ENCODE data around the gene SARDH.
"Not testable (repeated sequence)": the region's sequence is repeated elsewhere in the genome, so short reads cannot be mapped to it uniquely, and the experiment has no call there.

SARDH gene

DNA sequence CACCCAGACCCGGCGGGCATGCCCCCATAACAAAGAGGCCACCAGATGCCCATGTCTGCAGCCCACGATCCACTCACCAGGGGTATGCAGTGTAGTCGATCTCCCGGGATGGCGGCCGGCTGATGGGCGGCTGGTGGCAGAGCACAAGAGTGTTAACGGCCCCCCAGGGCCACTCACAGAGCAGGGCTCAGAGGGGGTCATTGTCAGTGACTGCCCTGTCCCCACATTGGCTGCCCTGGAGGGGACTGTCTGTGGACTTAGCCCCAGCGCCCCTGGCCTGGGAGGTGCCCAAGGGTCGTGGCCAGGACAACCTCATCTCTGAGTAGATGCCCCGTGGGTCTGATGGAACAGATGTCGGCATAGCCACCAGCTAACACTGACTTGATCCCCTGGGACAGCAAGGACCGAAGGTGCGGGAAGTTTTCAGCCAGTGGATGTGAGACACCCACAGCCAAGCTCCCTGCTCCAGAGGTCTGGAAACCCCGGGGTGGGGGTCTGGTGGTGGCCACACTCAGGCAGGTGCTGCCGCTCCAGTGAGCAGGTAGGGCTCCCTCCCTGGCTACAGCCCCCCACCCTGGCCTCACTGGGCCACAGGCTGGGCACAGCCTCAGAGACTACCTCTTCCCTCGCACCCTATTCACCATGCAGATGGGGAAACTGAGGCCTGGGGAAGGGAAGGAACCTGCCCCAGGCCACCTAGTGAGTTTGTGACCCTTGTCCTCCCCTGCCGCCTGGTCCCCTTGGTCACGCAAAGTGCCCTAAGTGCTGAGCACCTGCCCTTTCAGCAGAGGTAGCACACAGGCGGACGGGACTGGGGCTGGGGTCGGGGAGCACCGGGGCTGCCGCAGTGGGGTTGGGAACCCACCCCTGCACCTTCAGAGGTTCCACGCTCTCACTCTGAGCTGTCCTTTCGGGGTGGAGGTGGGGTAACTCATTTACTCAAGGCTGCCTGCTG is 38.1 kb upstream of the SARDH start:
- no peak for DNase-seq (ENCODE audit: low spot score)

- DNase-seq (ENCODE audit: low spot score) = no peak
Observed at GRCh38 chr9:133775291-133775690, 37.1 kb upstream of the SARDH start.

- DNase-seq (ENCODE audit: low spot score) = no peak
Observed at GRCh38 chr9:133774799-133775198, 36.6 kb upstream of the SARDH start.

DNA sequence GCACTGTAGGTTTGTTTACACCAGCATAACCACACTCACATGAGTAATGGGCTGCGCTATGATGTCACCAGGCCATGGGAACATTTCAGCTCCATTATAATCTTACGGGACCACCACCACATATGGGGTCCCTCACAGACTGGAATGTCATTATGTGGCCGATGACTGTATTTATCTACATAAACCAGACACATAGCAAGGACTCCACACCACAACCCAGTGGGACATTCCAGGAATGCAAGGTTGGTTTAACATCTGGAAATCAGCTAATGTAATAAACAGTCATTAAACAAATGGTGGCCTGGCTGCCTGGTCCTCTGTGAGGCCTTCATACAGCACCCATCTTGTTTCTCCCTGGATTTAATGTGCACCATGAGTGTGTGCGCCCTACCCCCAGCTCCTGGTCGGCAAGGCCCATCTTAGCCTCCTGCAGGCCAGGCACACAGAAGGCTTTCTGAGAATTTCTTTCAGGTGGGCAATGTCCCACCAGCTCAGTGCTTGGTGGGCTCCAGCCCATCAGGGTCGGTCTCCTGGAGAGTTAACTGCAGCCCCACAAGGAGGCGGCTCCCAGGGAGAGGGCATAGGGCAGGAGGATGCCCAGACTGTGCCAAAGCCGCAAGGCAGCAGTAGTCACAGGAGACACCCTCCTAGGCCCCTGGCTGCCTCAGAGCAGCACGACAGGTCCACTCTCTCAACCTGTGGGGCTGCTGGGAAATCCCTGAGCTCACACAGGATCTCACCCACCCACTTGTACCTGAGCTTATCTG is 35.9 kb upstream of the SARDH start:
- no peak for DNase-seq (ENCODE audit: low spot score)

- DNase-seq (ENCODE audit: low spot score) = no peak
Observed at GRCh38 chr9:133772581-133772980, 34.4 kb upstream of the SARDH start.

DNA sequence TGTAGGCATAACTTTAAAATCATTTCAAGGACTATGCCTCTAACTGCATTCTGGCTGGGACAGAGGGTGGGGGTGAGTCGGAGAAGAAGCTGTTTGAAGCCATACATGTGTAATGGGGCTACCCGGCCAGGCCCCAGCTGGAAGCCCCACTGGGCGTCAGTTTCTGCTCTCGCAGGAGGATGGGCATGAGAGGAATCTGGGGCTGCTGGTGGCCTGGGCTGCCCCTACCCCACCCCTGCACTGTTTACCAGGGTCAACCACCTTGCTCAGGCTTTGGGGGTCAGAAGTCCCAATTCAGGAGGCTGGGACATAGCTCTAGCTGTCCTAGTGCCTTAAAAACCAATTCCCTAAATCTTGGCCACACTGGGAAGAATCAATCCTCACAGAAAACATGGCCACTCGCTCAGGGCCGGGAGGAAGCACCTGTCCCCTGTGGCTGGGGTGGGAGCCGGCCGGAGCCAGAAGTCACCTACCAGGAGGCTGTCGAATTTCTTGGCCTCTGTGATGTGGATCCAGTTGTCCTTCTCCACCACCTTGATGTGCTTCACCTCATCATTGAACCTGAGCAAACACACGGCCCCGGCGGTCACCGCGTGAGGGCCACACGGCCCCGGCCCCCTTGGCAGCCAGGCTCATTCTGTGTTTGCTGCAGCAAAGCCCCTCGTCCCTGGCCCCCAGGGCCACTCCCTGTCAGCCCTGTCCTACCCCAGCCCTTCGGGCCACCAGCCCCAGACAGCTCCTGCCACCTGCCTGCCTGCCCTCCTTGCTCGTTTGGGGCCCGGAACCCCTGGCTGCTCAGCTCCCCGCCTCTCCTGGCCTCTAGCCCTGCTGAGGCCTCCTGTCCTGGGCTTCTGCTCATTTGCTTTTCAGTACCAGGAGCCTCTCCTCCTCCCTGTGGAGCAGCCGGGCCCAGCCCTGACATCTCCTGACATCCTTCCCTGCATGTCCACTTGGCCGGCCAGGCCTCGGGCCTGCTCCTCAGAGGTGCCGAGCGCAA is 33.6 kb upstream of the SARDH start:
- no peak for DNase-seq (ENCODE audit: low spot score)

GRCh38 chr9:133770076-133770777 is 32.1 kb upstream of the SARDH start:
- no peak for DNase-seq (ENCODE audit: low spot score)

DNA sequence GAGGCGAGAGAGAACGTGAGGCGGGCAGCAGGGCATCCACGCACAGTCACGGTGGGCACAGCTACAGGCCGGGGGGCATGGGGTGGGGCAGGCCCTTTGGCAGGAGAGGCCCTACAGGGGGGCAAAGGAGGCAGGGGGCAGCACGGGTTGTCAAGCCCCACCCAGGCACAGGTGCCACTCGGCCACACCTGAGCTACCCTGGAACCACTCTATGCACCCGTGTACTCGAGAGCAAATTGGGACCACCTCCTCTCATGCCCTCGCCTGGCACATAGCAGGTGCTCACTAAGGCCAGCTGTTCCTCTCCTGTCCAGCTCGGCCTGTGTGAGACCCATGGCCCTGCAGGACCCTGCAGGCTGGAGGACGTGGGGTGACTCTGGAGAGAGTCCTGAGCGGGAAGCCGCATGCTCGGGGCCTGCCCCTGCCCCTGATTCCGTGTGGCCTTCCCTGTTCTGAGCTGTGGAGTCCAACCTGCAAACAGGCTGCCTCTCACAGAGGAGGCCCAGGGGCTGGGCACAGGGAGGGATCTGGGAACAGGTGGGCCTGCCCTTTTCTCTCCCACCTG is 31.4 kb upstream of the SARDH start:
- no peak for DNase-seq (ENCODE audit: low spot score)

DNA sequence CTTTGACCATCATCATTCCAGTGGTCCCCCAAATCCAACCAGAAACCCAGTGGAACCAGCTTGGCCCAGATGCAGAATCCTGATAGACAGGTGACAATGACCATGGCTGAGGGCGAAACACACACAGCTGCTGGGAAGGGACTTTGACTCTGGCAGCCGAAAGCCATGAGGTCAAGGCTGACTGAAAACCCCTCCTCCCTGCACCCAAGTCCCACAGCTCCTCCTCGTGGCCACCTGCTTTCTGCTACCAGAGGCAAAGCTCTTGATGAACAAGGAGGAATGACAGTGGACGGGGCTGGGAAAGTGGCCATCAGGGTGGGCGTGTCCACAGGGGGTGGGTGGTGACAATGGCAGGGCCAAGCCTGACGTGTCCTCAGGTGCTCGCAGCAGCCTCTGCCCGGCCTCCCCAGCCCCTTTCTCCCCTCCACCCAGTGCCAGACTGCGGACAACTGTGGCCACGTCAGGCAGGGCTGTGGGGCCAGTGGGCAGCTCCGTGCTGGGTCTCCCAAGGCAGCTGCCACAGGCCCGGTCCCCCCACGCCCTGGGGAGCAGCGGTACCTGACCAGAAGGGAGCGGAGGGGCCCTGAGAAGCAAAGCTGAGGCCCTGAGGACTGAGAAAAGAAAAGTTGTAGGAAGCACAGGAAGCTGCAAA is 30.8 kb upstream of the SARDH start:
- DNase-seq (ENCODE audit: low spot score) = no peak

DNA sequence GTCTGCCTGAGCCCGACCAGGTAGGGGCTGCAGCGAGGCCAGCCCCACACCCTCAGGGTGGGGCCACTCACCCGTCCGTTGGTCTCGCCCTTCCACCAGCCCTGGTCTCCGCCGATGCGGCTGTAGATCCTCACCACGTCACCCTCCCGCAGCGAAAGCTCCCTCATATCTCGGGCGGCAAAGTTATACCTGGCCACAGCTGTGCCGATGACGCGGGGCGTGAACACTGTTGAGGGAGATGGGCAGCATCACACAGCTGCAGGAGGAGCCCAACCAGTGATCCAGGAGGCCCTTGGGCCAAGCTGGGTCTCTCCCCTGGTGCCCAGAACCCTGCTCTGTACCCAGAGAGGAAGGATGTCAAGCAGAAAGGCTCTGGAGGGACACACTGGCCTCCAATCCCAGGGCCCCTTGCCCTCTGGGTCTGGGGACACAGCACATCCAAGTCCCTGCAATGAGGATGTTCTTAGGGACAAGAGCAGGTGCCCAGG is 30.3 kb upstream of the SARDH start:
- DNase-seq (ENCODE audit: low spot score) = no peak

DNA sequence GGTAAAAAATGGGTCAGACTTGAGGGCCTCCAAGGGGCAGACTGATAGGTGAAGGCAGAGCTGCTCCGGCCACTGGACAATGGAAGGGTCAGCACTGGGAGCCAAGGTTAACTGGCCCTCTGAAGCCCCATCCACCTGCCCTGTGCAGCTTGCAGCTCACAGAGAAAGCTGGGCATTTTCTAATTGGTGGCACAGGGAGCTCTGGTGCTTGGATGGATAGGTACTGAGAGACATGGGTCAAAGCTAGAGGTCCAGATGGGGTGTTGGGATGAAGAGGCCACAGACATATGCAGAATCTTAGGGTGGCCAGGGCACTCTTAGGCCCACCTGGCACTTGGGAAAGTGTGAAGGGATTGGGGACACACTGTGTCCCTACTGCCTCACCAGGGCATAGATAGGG is 29.5 kb upstream of the SARDH start:
- DNase-seq (ENCODE audit: low spot score) = no peak

GRCh38 chr9:133767008-133767407 is 28.9 kb upstream of the SARDH start:
- DNase-seq (ENCODE audit: low spot score) = no peak

GRCh38 chr9:133766234-133766633 is 28.1 kb upstream of the SARDH start:
- DNase-seq (ENCODE audit: low spot score) = not testable (repeated sequence)

DNA sequence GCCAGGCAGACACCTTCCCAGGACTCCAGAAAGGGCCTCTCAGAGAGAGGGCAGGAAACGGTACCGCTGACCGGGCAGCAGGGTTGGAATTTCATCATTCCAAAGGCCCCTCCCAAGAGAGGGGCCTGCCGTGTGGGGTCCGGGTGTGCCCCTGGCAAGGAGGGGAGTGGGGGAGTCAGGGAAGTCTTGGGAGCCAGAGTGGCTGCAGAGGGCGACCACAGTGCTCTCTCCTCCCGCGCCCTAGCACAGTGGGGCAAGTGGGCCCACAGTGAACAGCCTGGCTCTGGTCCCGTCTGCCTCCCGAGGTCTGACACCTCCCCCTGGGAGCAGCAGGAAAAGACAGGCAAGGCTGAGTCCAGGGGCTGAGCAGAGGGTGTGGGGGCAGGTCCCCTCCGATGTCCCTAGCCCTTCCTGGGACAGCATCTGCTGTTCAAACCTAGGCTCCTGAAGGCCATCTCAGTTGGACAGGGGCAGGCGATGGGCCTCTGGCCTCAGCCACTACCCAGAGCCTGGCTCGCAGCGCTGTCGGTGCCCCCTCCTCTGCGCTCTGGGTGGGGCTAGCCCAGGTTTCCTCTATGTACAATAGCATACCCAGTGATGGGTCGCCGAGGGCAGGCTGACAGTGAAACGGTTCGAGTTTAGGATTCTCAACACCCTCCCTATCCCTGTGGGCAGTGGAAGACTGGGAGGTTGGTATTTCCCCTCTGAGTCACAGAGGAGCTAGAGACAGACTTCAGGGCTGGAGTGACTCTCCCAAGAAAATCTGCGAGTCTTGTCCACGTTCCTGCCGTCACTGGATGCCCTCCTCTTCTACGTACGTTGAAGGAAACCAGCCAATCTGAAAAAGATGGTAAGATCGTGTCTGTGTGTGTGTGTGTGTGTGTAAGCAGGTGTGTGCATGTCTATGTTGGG is 25.4 kb upstream of the SARDH start:
- DNase-seq (ENCODE audit: low spot score) = no peak

DNA sequence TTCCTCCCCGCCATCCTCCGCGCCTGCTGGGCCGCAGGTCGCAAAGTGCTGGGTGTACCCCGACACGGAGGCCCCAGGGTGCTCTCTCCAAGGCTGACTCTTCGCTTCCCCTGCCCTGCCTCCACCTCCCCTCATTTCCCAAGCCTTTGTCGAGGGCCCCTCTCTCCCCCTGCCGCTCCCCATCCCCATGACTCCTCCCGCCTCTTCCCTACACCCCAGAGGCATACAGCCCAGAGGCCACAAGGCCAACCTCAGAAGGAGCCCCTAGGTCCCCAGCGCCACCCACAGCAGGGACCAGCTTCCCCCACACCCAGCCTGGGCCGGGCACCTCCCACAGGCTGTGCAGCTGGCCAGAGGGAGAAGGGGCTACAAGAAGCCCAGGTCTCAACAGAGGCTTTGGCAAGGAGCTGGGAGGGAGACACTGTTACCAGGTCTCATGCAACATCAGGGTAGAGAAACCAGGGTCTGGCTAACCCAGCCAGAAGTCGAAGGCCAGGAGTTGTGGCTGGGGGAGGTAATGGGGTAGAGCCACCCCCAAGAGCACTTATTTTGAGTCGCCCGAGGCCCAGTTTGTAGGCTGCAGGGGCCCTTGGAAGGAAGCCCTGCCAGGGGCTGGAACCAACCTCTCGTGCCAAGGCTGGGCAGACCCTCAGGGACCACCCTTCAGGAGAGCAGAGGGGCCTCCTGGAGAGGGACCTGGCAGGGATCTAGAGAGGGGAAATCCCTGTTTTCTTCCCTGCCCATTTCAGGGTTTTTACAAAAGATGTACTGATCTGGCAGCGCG is 24.5 kb upstream of the SARDH start:
- no peak for DNase-seq (ENCODE audit: low spot score)

GRCh38 chr9:133761641-133762248 is 23.6 kb upstream of the SARDH start:
- no peak for DNase-seq (ENCODE audit: low spot score)

GRCh38 chr9:133760713-133761290 is 22.6 kb upstream of the SARDH start:
- DNase-seq (ENCODE audit: low spot score) = no peak

DNA sequence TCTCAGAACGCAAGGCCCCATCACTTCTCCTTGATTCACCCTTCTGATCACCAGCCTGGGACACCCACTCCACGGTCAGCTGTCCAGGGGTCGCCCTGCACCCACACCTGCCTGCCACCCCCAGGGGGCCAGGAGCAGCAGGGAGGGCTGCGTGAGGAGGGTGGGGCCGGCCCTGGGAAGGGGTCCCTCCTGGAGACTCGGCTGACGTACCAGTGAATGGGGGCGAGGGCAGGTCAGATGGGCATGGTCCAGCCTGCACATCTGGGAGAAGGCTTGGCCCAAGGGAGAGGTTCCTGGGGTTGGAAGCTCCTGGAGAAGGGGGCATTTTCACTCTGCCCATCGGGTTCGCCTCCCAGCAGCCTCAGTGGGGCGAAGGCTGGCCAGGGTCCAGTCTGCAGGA is 21.8 kb upstream of the SARDH start:
- DNase-seq (ENCODE audit: low spot score) = no peak

Measured in COLO829 (cell line).